ENCODE data around the gene PLCL1.

The PLCL1 gene

GRCh38 chr2:197782126-197782525 is 22.3 kb upstream of the PLCL1 start:
- no peaks in the 10 kb centered on the region for H4K20me1 ChIP-seq (ENCODE audit: insufficient read depth, low read length)
- H3F3A ChIP-seq (ENCODE audit: insufficient read depth, low read length) = no peaks in the 10 kb centered on the region
- H3K4me2 ChIP-seq (ENCODE audit: low read length) = no peak overlapping the region
- no peak overlapping the region for H3K9ac ChIP-seq (ENCODE audit: low read length)
- TF ChIP-seq EZH2 (IDR thresholded peaks at IDR 0.05; ENCODE audit: borderline replicate concordance, low read length) = no peak
- TF ChIP-seq, protein P1, sequence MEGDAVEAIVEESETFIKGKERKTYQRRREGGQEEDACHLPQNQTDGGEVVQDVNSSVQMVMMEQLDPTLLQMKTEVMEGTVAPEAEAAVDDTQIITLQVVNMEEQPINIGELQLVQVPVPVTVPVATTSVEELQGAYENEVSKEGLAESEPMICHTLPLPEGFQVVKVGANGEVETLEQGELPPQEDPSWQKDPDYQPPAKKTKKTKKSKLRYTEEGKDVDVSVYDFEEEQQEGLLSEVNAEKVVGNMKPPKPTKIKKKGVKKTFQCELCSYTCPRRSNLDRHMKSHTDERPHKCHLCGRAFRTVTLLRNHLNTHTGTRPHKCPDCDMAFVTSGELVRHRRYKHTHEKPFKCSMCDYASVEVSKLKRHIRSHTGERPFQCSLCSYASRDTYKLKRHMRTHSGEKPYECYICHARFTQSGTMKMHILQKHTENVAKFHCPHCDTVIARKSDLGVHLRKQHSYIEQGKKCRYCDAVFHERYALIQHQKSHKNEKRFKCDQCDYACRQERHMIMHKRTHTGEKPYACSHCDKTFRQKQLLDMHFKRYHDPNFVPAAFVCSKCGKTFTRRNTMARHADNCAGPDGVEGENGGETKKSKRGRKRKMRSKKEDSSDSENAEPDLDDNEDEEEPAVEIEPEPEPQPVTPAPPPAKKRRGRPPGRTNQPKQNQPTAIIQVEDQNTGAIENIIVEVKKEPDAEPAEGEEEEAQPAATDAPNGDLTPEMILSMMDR (IDR thresholded peaks at IDR 0.05; ENCODE audit: low read length) = no peak
- H3K27ac ChIP-seq (ENCODE audit: low read depth, low read length, poor library complexity, severe bottlenecking) = no peak overlapping the region
- no peak overlapping the region for H3K4me3 ChIP-seq (ENCODE audit: low read depth, low read length, poor library complexity, severe bottlenecking)
- no peaks in the 10 kb centered on the region for H3K4me1 ChIP-seq (ENCODE audit: insufficient read depth, low read length, severe bottlenecking)
- no peaks in the 10 kb centered on the region for H3K36me3 ChIP-seq (ENCODE audit: insufficient read depth, low read length)
- H2AFZ ChIP-seq (ENCODE audit: low read length) = no peak overlapping the region
- H3K79me2 ChIP-seq (ENCODE audit: insufficient read depth, low read length) = no peaks in the 10 kb centered on the region
- H3K27me3 ChIP-seq (ENCODE audit: insufficient read depth, low read length) = no peaks in the 10 kb centered on the region
- H3K9me2 ChIP-seq (ENCODE audit: low read depth, low read length) = no peaks in the 10 kb centered on the region
- H3K9me3 ChIP-seq (ENCODE audit: low read length) = no peaks in the 10 kb centered on the region

DNA sequence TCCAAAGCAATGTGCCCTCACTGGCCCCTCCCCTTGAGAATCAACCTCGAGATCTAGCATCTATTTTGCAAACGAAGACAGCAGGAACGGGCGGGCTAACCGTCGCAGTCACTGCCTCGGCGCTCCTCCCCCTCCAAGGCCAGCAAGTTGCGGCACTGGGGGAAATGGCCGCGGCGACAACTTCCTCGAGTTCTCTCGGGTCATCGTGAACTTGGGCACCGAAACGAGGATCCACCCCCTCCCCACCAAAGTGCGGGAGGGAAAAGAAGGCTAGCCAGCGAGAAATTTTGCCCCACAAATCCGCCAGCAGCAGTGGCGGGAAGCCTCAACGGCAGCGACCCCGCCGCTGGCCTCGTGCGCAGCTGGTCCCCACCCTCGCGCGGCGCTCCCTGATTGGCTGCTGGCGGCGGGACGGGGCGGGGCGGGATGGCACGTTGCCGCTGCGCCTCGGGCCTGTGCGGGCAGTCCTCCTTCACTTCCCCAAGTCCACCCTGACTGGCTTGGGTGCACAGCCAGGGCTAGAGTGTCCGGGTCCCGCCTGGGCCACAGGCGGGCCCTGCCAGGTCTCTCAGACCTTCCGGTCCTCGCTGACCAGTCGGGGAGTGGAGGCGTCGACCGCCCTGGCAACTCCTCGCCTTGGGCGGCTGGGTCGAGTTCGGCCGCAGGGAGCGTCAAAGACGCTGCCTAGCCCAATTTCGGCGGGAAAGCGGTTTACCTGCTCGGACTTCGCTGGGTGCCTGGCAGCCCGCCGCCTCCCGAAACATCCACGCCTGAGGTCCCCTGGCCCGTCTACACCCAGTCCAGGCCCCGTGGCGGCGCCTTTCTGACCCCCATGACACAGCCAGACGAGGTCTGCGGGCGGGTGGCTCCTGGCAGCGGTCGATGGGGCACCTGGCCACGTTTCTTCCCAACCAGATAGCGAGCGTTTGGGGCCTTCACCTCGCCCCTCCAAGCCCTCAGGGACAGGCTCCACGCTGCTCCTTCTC is 19.1 kb upstream of the PLCL1 start, which contains the start of gene BOLL:
Gene BOLL (minus strand): TSS at position 364 of the 986 bp plus-strand sequence. CDS start 3,469 bp downstream, outside the sequence.
- Histone ChIP-seq H3K4me3 (ENCODE audit: low read depth, low read length, poor library complexity, severe bottlenecking) (no peak within 1 kb of the TSS), H3F3A (ENCODE audit: insufficient read depth, low read length) (no peaks in the 10 kb centered on the region), H2AFZ (ENCODE audit: low read length) (no peak within 1 kb of the TSS), H3K4me2 (ENCODE audit: low read length) (no peak within 1 kb of the TSS), H3K79me2 (ENCODE audit: insufficient read depth, low read length) (no peaks in the 10 kb centered on the region), H4K20me1 (ENCODE audit: insufficient read depth, low read length) (no peaks in the 10 kb centered on the region), H3K9me3 (ENCODE audit: low read length) (no peaks in the 10 kb centered on the region), H3K36me3 (ENCODE audit: insufficient read depth, low read length) (no peaks in the 10 kb centered on the region), H3K4me1 (ENCODE audit: insufficient read depth, low read length, severe bottlenecking) (no peaks in the 10 kb centered on the region), H3K27me3 (ENCODE audit: insufficient read depth, low read length) (no peaks in the 10 kb centered on the region), H3K9ac (ENCODE audit: low read length) (no peak within 1 kb of the TSS), H3K27ac (ENCODE audit: low read depth, low read length, poor library complexity, severe bottlenecking) (no peak within 1 kb of the TSS), H3K9me2 (ENCODE audit: low read depth, low read length) (no peaks in the 10 kb centered on the region)
- TF ChIP-seq EZH2 (IDR thresholded peaks at IDR 0.05; ENCODE audit: borderline replicate concordance, low read length) = no peak
- TF ChIP-seq, protein P1 (IDR thresholded peaks at IDR 0.05; ENCODE audit: low read length) = no peak

DNA sequence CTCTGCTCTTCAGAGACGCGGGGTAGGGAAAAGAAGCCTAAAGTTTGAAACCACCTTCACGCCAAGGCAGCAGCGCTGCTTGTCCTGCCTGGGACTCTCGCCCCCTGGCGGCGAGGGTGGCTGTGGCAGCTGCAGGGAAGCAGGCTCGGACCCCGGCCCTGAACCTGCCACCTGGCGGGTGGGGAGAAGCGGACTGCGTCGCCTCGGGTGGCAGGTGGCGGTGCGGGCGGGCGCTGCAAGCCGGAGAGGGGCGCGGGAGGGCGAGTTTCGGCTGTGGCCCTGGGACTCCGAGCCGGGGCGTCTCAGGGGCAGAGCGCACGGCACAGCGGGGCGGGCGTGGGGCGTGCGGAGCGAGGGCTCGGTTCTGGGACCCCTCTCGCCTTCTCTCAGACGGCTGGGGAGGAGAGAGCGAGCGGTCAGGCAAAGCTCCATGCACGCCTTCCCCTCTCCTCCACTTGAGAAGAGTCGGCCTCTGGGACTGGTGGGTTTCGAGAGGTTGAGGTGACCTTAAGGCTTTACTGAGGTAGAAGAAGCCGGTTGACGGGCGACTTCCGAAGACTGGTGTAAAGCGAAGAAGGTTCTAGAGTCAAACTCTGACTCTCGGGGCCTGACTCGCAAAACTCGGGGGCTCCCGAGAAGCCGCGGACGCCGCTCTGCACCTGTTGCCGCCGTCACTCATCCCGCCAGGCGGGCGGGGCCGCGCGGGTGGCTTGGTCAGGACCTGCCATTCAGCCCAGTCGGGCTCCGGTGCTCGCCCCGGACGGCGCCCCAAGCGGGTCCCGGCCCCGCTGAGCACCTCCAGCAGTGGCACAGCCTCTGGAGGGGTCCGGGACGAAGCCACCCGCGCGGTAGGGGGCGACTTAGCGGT is 18.1 kb upstream of the PLCL1 start:
- H3K4me3 ChIP-seq (ENCODE audit: low read depth, low read length, poor library complexity, severe bottlenecking) = no peak overlapping the region
- H3K4me2 ChIP-seq (ENCODE audit: low read length) = no peak overlapping the region

More for the DNA sequence above, 18.1 kb upstream of the PLCL1 start:
- Histone ChIP-seq H3K27ac (ENCODE audit: low read depth, low read length, poor library complexity, severe bottlenecking) (no peak overlapping the region), H3K27me3 (ENCODE audit: insufficient read depth, low read length) (no peaks in the 10 kb centered on the region), H4K20me1 (ENCODE audit: insufficient read depth, low read length) (no peaks in the 10 kb centered on the region), H3K9me2 (ENCODE audit: low read depth, low read length) (no peaks in the 10 kb centered on the region), H2AFZ (ENCODE audit: low read length) (no peak overlapping the region), H3K79me2 (ENCODE audit: insufficient read depth, low read length) (no peaks in the 10 kb centered on the region), H3K9me3 (ENCODE audit: low read length) (no peaks in the 10 kb centered on the region), H3K36me3 (ENCODE audit: insufficient read depth, low read length) (no peaks in the 10 kb centered on the region), H3K9ac (ENCODE audit: low read length) (no peak overlapping the region), H3F3A (ENCODE audit: insufficient read depth, low read length) (no peaks in the 10 kb centered on the region), H3K4me1 (ENCODE audit: insufficient read depth, low read length, severe bottlenecking) (no peaks in the 10 kb centered on the region)
- TF ChIP-seq, protein P1 (IDR thresholded peaks at IDR 0.05; ENCODE audit: low read length) = no peak
- no peak for TF ChIP-seq EZH2 (IDR thresholded peaks at IDR 0.05; ENCODE audit: borderline replicate concordance, low read length)
